NK-92 (cell line): ENCODE results near the gene CPED1.
"Not testable (repeated sequence)": the region's sequence is repeated elsewhere in the genome, so short reads cannot be mapped to it uniquely, and the experiment has no call there.

Experiments
- DNase-seq: peaks from one replicate; lab custom pipeline; 2025; ENCODE audit not compliant: unreplicated experiment; lab: John Stamatoyannopoulos, UW

The CPED1 gene

GRCh38 chr7:121305109-121305508, 316.6 kb downstream of the CPED1 start:
- DNase-seq, result no peak

DNA sequence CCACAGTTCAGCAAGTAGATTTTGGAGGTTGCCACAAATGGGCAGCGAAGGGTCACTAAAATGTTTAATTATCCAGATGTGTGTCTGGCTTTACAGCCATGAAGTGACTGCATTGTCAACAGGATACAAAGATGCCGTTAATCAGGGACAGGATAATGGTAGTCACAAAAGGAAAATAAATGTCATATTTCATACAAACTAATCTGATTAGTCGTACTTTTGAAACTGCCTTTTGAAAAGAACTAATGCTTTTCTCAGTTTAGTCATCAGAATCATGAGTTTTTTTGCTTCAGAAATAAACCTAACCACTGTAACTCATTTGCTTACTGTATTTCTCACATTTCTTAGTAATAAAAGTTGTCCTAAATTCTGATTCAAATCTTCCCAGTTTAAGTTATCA, 318.1 kb downstream of the CPED1 start:
- DNase-seq, result no peak

DNA sequence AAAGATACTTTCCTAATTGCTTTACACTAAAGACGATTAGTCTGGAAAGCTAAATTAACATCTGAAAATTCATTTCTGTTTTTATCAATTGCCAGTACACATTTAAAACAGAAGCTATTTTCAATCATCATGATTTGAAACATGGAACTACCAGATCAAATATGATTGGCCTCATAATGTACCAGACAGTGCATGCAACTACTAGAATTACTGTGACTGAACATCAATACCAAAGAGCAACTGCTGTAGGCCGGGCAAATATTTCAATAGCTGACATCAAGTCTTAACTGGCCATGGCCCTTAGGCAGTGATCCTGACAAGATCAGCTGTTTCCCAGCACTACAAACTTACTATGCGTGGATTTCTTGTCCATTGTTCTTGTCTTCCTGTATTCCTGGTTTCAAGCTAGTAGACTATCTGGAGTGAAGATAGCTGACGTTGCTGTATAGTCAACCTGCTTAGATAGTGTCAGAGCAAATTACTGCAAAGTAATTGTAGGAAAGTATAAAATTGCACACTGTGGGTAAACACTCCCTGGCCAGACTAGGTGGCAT, 318.6 kb downstream of the CPED1 start:
- no peak for DNase-seq

GRCh38 chr7:121313220-121313792, 324.8 kb downstream of the CPED1 start:
- DNase-seq, result no peak

GRCh38 chr7:121313793-121314676, 325.5 kb downstream of the CPED1 start:
- DNase-seq, result no peak

- not testable (repeated sequence) for DNase-seq
Measured at GRCh38 chr7:121315170-121315569, 326.7 kb downstream of the CPED1 start.

- no peak for DNase-seq
Measured at GRCh38 chr7:121322460-121322859, 333.9 kb downstream of the CPED1 start.

DNA sequence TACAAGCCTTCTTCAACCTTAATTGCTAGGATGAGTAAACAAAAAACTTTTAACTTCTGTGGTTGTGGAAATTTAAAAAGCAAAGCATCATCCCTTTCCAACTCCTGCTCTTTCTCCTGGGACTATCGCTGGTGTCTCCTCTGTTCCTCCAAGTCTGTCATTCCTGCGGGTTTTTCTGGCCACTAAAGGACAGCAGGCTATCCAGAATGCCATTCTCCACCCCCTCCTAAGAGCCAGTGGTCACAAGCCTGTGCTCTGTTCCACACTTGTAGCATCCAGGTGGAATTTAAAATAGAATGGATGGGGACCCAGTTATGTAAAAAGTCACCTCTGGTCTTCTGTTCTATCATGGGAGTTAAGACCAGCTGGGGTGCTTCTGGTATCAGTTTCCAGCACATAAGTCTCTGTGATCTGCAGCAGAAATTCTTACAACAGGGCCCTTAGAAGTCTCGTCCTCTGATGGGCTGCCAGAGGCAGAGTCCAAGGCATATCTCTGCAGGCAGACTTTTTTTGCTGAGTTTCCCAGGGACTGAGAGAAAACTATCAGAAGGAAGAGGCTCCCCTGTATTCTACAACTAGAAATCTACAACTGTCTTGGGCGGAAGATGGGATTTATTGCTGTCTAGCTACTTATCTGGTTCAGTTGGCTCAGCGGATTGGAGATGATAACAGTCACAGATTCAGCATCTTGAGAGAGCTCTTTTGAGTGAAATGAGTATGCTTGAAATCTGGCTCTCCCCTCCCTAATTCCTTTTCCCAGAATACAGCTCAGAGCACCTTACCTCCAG, 335.2 kb downstream of the CPED1 start:
- no peak for DNase-seq

DNA sequence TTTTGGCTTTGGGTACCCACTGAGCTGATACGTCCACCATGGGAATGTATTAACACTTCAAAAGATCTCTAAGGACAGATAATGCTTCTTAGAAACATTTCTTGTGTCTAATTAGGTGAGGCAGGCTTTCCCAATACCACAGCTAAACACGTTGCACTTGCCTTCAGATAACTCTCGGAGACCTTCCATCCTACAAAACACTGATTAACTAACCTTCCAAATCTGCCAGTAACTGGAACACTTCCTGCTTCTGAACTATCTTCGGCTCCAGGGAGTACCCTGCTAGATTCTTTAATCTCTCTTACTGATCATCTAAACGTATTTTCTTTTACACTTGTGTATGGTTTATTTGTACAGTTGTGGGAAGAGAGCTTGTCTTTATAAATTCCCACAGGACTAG, 339.2 kb downstream of the CPED1 start:
- DNase-seq, result no peak

GRCh38 chr7:121328508-121329190, 340.1 kb downstream of the CPED1 start, which contains the start of gene WNT16:
WNT16 (plus strand) TSS chr7:121329000; CDS start chr7:121329293, 293 bp downstream.
- no peak for DNase-seq

DNA sequence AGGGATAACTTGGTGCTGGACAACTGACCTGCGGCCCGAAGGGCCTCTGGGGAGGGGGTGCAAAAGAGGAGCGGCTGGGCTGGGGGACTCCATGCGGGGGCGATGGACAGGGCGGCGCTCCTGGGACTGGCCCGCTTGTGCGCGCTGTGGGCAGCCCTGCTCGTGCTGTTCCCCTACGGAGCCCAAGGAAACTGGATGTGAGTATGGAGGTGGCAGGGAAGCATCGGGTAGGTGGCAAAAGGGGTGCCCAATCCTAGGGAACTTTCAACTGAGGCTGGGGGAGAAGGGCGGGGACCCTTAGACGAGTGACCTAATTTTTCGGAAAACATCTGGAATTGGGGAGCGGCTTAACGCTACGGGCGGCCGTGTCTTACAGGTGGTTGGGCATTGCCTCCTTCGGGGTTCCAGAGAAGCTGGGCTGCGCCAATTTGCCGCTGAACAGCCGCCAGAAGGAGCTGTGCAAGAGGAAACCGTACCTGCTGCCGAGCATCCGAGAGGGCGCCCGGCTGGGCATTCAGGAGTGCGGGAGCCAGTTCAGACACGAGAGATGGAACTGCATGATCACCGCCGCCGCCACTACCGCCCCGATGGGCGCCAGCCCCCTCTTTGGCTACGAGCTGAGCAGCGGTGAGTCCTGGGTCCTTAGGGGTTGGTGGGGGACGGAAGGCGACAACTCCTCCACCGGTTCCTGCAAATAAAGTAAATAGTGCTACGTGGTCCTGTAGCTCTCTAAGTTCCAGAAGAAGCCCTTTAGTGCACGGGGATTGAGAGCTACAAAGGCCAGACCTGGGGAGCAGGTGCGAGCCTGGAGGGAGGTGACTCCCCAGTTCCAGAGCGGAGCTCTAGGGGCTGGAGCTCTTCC, 340.9 kb downstream of the CPED1 start:
- no peak for DNase-seq

- DNase-seq, result no peak
Measured at GRCh38 chr7:121330053-121330833, 341.7 kb downstream of the CPED1 start.

DNA sequence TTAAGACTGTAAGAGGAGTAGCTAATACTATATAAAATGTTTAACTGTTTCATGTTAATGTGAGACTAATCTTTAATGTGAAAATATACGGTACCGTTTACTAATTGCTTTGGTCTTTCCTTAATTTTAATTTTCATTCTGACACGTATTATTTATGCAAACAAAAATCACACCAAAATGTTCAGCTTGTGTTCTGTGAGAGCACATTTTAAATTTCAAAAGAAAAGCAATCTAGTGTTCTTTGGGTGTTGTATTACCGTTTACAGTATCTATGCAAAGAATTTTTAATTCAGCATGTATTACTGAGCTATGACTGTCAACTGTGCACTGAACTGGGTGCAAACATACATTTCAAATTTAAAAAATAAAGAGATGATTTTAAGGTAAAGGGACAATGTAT, 342.5 kb downstream of the CPED1 start:
- no peak for DNase-seq

DNA sequence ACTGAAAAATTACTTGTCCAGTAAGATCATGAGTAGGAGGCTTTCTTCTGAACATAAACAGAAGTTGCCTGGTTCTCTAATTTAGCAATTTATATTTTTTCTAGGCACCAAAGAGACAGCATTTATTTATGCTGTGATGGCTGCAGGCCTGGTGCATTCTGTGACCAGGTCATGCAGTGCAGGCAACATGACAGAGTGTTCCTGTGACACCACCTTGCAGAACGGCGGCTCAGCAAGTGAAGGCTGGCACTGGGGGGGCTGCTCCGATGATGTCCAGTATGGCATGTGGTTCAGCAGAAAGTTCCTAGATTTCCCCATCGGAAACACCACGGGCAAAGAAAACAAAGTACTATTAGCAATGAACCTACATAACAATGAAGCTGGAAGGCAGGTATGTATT, 343.1 kb downstream of the CPED1 start:
- no peak for DNase-seq

DNA sequence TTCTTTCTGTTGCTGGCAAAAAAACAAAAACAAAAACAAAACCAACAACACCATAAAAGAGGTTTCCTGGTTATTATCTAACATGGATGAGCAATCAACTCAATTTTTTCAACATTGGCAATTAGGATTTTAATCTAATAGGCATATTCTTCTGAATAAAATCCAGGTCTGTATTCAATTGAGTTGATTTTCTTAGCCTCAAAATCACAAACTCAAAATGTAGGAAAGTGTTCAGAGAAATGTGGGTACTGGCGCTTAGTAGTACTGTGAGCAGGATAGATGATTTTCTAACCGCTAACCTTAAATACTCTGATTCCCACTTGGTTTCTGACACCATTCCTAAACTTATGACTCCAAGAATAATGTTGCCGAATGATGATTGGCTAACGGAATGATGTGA, 345.9 kb downstream of the CPED1 start:
- DNase-seq, result no peak

GRCh38 chr7:121334875-121335648, 346.6 kb downstream of the CPED1 start:
- no peak for DNase-seq

DNA sequence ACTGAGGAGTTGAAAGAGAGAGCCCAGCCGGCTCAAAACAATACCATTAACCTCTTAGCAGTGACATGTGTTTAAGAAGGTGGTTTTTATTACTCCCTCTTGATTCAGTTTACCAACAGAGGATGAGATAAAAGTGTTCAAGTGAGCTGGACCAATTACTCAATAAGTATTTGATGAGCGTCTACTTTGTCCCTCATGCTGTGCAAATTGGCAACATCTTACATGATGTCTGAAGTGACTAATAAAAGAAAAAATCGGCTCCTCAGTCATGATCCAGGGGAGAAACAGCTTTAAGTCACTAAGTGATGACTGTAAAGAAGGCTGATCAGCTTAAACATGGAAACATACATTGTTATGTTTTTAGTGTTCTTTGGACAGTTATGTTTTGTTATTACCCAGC, 348.1 kb downstream of the CPED1 start:
- no peak for DNase-seq

DNA sequence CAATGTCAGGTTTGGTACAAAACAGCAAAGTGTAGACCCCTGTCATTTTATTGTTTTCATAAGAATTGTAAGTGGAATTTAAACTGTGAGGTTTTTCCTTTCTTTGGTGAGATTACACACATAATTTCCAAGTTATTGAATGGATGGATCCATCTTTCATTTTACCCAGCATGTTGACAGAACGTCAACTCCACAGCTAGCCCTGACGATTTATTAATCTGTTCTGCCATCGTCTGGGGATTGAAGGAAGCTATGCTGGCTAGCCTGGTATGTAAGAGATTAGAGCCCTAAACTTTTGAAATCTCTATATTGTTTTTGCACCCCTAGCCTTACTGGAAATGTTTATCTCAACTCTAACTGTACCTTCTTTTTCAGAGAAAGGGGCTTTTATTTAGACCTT, 348.9 kb downstream of the CPED1 start:
- DNase-seq, result no peak
